Fibroblast of peridontal ligament (primary cell): ENCODE measurements around the gene GALNT10.
"Not testable (repeated sequence)": the region's sequence is repeated elsewhere in the genome, so short reads cannot be mapped to it uniquely, and the experiment has no call there.

Experiments used
- DNase-seq: peaks from one replicate; pipeline ENCODE4 v3.0.0-alpha.2; 2010; ENCODE audit errors: extremely low read depth

GALNT10 gene, protein sequence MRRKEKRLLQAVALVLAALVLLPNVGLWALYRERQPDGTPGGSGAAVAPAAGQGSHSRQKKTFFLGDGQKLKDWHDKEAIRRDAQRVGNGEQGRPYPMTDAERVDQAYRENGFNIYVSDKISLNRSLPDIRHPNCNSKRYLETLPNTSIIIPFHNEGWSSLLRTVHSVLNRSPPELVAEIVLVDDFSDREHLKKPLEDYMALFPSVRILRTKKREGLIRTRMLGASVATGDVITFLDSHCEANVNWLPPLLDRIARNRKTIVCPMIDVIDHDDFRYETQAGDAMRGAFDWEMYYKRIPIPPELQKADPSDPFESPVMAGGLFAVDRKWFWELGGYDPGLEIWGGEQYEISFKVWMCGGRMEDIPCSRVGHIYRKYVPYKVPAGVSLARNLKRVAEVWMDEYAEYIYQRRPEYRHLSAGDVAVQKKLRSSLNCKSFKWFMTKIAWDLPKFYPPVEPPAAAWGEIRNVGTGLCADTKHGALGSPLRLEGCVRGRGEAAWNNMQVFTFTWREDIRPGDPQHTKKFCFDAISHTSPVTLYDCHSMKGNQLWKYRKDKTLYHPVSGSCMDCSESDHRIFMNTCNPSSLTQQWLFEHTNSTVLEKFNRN

DNA sequence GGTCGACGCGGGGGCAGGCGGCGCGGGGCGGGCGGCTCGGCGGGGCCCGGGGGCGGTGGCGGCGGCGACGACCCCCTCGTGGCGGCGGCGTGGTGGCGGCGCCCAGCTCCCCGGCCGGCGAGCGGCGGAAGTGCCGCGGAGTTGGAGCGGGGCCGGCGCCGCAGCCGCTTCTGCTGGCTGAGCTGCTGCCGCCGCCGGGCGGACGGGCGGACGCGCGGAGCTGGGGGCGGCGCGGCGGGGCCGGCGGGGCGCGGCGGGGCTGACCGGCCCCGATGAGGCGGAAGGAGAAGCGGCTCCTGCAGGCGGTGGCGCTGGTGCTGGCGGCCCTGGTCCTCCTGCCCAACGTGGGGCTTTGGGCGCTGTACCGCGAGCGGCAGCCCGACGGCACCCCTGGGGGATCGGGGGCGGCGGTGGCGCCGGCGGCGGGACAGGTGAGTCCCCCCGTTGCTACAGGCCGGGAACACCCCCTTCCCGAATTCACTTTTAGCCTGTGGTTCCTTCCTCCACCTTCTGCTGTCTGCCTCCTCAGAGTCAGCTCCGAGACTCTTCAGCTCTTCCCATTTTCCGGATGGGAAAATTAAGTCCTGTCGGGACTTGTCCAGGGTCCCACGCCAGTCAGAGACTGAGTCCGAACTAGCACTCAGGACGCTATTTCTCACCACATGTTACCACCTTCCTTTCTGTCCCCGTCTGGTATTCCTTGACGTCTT is at the start of gene GALNT10:
Gene GALNT10 (plus strand): TSS at position 139 of the 710 bp plus-strand sequence. CDS start 134 bp downstream, at position 273.
- DNase-seq: peak; percentile 50

- no peak for DNase-seq
These were observed 48.8 kb upstream of the GALNT10 start for GRCh38 chr5:154141745-154142221.

DNA sequence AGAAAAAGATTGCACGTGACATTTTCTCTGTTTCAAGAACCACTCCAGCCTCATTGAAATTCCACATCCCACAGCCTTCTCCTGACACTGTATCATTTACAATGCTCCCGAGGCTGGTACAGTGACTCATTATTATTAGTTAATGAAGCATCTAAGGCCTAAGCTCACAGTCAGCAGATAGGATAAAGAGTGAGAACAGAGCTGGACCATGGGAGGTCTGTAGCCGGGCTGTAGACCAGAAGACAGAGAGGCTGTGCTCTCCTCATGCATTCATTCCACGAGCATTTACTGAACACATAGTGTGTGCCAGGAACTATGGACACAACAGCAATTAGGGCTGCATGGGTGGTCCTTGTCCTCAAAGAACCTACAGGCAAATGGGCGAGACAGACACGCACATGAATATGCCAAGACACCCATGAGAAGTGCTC is 47.3 kb upstream of the GALNT10 start:
- DNase-seq: no peak

DNA sequence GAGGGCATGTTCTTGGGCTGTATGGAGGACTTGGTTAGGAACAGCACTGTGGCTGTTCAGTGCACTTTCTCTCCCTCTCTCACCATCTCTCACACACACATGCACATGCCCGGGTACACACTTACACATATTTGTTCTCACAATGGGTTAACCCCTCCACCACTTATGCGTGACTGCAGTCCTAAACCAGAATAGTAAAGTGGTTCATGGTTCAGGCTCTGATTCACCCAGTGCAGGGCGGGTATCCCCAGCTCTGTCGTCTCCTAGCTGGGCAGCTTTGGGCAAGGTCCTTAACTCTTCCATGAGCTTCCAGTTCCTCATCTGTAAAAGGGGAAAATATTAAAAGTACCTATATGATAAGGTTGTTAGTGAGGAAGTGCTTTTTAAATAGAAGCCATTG is 45.3 kb upstream of the GALNT10 start:
- DNase-seq: no peak

DNA sequence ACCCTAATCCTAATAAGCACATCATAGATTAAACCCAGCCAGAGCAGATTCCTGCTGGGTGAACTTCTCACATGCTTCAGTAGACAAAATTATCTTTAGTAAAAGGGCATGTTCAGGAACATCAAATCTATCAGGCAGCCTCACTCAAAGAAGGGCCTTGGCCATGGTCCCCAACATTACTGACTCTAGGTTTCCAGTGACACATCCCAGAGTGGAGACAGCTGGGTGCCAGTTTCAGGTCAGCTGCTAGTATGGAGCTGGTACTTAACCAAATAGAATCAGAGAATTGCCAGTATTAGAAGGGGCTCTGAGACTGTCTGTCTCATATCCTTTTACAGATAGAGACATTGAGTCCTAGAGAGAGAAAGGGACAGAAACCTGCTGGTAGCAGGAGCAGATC is 44.1 kb upstream of the GALNT10 start:
- no peak for DNase-seq

DNA sequence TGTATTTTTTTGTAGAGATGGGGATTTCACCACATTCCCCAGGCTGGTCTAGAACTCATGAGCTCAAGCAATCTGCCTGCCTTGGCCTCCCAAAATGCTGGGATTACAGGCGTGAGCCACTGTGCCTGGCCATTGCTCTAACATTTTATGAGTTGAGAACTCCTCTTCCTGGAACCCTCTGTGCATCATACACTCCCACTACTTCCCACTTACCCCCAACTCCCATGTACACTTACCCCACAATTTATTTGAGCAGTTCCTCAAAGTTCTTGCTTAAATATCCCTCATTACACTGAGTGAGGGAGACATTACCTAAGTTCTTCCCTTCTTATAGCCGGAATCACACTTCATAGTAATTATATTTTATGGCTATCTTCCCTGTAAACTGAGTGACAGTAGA is 42.9 kb upstream of the GALNT10 start:
- no peak for DNase-seq

- not testable (repeated sequence) for DNase-seq
These were observed 40.1 kb upstream of the GALNT10 start for GRCh38 chr5:154150471-154150870.

GRCh38 chr5:154157483-154158378 is 32.8 kb upstream of the GALNT10 start:
- DNase-seq: no peak

- no peak for DNase-seq
These were observed 32.2 kb upstream of the GALNT10 start for GRCh38 chr5:154158379-154158737.

DNA sequence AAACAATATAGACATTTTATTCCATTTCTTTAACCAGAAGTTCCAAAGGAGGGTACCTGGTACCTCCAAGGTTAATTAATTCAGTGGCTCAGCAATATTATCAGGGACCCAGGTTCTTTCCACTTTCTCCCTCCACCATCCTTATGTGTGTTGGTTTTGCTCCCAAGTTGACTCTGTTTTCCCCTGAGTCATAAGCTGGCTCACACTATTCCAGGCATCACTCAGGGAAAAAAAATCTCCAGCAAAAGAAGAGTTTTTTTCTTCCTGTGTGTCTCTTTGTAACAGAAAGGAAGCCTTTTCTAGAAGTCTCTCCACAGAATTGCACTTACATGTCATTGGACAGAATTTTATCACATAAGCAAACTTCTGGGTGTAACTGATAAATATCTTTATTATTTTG is 31.2 kb upstream of the GALNT10 start:
- peak; percentile 27 for DNase-seq

- DNase-seq: peak; percentile 5
These were observed 27.9 kb upstream of the GALNT10 start for GRCh38 chr5:154162539-154163151.

- no peak for DNase-seq
These were observed 26.9 kb upstream of the GALNT10 start for GRCh38 chr5:154163327-154164248.

- DNase-seq: no peak
These were observed 26.3 kb upstream of the GALNT10 start for GRCh38 chr5:154164249-154164581.

DNA sequence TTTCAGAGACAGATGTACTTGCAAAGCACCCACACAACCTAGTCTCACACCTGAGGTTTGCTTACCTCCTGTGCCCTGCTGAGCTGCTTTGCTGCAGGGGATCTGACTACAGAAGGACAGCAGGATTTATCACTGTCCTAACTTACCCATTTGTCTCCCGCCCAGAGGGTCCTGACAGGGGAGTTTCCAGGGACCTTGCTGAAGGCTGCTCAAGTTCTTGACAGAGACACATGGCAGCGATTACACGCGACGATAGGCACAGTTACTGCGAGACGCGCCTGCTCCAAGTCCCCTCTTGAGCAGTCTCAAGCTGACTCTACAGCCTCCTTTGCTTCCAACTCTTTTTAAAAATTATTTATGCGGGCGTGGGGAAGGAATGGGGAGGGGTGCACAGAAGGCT is 24.6 kb upstream of the GALNT10 start:
- DNase-seq: no peak

- no peak for DNase-seq
These were observed 23.4 kb upstream of the GALNT10 start for GRCh38 chr5:154166901-154167791.

DNA sequence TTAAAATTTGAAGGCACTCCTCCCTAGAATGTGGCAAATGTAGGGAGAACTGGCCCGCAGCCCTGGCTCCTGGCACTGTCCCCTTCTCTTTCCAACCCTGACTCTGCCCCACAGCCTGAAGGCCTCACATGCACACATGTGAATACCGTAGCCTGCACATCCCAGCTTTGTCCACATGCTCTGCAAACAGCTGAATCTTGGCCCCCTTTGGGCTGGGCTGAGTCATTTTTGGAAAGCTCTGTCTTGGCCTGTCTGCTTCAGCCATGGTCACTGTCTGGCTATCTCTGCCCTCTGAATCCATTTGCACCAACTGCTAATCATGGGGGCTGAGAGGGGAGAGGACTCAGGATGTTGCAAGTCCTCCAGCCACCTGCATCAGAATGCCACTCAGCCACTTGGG is 22.1 kb upstream of the GALNT10 start:
- DNase-seq: no peak

GRCh38 chr5:154172785-154173184 is 17.7 kb upstream of the GALNT10 start:
- no peak for DNase-seq

GRCh38 chr5:154174091-154174490 is 16.4 kb upstream of the GALNT10 start:
- no peak for DNase-seq

GRCh38 chr5:154176181-154176580 is 14.4 kb upstream of the GALNT10 start:
- no peak for DNase-seq
